Retinal pigment epithelial cell (primary cell): ENCODE results near the gene EAPP.
A peak's percentile ranks its signal among the peaks of the same experiment; 100 is the strongest.
"Not testable (repeated sequence)": the region's sequence is repeated elsewhere in the genome, so short reads cannot be mapped to it uniquely, and the experiment has no call there.

Experiments
- DNase-seq: peaks from one replicate; pipeline ENCODE4 v3.0.0-alpha.2; 2010; ENCODE audit warnings: low read depth
- H3K4me3 ChIP-seq: 2 replicates; pipeline ENCODE4 v1.5.1; 2011; ENCODE audit warnings: mild to moderate bottlenecking, low read length, control low read depth, moderate library complexity
- CTCF ChIP-seq: conservative IDR thresholded peaks from 2 replicates; pipeline ENCODE4 v1.5.1; 2011; ENCODE audit warnings: low read depth, low read length, control low read depth, inconsistent platforms

The EAPP gene

GRCh38 chr14:34538871-34539406 is 562 bp downstream of the EAPP start:
- H3K4me3 ChIP-seq = peak overlapping the region; percentile 96
- no peak for TF ChIP-seq CTCF
- DNase-seq = no peak

GRCh38 chr14:34538096-34538495 is 1.4 kb downstream of the EAPP start:
- DNase-seq = not testable (repeated sequence)
- peak overlapping the region; percentile 96 for H3K4me3 ChIP-seq

GRCh38 chr14:34537677-34538009 is 1.9 kb downstream of the EAPP start:
- H3K4me3 ChIP-seq = no peak overlapping the region
- DNase-seq = no peak
- TF ChIP-seq CTCF = no peak

- peak; percentile 60 for DNase-seq
- TF ChIP-seq CTCF = no peak
- no peak overlapping the region for H3K4me3 ChIP-seq
Observed at GRCh38 chr14:34536951-34537676, 2.4 kb downstream of the EAPP start.

- DNase-seq = no peak
- TF ChIP-seq CTCF = no peak
- no peak overlapping the region for H3K4me3 ChIP-seq
Observed at GRCh38 chr14:34527591-34527990, 11.9 kb downstream of the EAPP start.

GRCh38 chr14:34524216-34524615 is 15.3 kb downstream of the EAPP start:
- not testable (repeated sequence) for H3K4me3 ChIP-seq, DNase-seq

GRCh38 chr14:34522496-34522895 is 17.0 kb downstream of the EAPP start:
- no peak for TF ChIP-seq CTCF

GRCh38 chr14:34521071-34521470 is 18.4 kb downstream of the EAPP start:
- DNase-seq, H3K4me3 ChIP-seq: not testable (repeated sequence)

More at GRCh38 chr14:34522496-34522895, 17.0 kb downstream of the EAPP start:
- no peak overlapping the region for H3K4me3 ChIP-seq
- DNase-seq = no peak

GRCh38 chr14:34520304-34520970 is 19.1 kb downstream of the EAPP start:
- DNase-seq, H3K4me3 ChIP-seq: not testable (repeated sequence)
